ENCODE measurements around the gene CUL4A.

DNA sequence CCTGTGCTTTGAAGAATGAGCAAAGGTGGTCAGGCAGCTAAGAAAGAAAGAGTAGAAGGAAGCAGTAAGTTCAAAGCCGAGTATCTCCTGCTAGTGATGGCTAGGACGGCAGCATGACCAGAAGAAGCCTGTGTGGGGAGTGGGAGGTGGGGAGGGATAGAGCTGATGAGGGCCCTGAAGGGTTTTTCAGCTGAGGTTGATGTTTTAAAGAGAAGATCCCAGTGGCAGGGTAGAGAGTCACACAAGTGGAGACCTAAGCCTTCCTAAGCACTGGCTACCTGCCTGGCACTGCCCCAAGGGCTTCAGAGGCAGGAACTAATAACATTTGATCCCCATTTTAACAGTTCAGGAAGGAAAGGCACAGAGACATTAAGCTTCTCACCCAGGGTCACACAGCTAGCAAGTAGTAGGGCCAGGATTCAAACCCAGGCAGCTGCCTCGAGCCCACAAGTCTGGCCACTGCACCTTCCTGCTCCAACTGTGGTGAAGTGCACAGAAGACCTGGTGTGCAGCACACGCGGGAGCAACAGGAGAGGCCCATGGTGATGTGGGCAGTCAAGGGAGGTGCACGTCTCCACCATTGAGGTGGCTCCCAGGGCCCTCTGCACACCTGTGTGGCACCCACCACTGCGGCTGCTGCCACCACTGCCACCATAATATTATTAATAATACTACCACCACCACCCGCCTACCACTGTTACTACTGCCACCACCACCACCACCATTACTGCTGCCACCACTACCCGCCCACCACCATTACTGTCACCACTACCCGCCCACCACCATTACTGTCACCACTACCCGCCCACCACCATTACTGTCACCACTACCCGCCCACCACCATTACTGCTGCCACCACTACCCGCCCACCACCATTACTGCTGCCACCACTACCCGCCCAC is 22.1 kb downstream of the CUL4A start:
- TF ChIP-seq CTCF (IDR thresholded peaks at IDR 0.05) (no peak), POLR2A (IDR thresholded peaks at IDR 0.05) (no peak)
